Measurements from ENCODE around the gene SEC22A.

GRCh38 chr3:123277106-123277505, 75.4 kb downstream of the SEC22A start:
- TF ChIP-seq, protein P1, sequence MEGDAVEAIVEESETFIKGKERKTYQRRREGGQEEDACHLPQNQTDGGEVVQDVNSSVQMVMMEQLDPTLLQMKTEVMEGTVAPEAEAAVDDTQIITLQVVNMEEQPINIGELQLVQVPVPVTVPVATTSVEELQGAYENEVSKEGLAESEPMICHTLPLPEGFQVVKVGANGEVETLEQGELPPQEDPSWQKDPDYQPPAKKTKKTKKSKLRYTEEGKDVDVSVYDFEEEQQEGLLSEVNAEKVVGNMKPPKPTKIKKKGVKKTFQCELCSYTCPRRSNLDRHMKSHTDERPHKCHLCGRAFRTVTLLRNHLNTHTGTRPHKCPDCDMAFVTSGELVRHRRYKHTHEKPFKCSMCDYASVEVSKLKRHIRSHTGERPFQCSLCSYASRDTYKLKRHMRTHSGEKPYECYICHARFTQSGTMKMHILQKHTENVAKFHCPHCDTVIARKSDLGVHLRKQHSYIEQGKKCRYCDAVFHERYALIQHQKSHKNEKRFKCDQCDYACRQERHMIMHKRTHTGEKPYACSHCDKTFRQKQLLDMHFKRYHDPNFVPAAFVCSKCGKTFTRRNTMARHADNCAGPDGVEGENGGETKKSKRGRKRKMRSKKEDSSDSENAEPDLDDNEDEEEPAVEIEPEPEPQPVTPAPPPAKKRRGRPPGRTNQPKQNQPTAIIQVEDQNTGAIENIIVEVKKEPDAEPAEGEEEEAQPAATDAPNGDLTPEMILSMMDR (conservative IDR thresholded peaks at IDR 0.05; ENCODE audit: low read length) = no peak
- no peak for TF ChIP-seq EZH2phosphoT487 (IDR thresholded peaks at IDR 0.05; ENCODE audit: borderline replicate concordance)
